GM12878 (cell line): ENCODE results near the gene PCSK6. TPM values are rescaled to one million over a fixed set of nuclear protein-coding genes. Genes with fewer than 3 reads are reported as not detected.
"Not testable (repeated sequence)": the region's sequence is repeated elsewhere in the genome, so short reads cannot be mapped to it uniquely, and the experiment has no call there.

Source experiments
- ATAC-seq: fragments of 200-7000 bp; cut with Tn5 transposase; 3 replicates; pipeline ENCODE4 v1.9.1; 2020; ENCODE audit warnings: mild to moderate bottlenecking, moderate library complexity
- BruUV-seq: library from RNA; stranded (reverse); fragments of 400-500 nt; replicated peaks from 2 replicates; lab custom pipeline; 2021; lab: Mats Ljungman, UMichigan
- CTCF ChIA-PET: fragments of 300-600 bp; sonication (Branson Sonifier 250); formaldehyde crosslinking; extraction: SDS; loops from one replicate; lab custom pipeline; 2021; ENCODE audit warnings: inconsistent platforms; lab: Yijun Ruan, JAX
- POLR2A ChIA-PET: fragments of 350-600 bp; formaldehyde crosslinking; extraction: SDS; loops from one replicate; lab custom pipeline; 2021; ENCODE audit warnings: inconsistent platforms; lab: Charles Lee
- RAD21 ChIA-PET: fragments of 300-600 bp; sonication (Branson Sonifier 250); formaldehyde crosslinking; loops from one replicate; lab custom pipeline; 2023; ENCODE audit warnings: antibody characterized with exemption; ENCODE audit not compliant: unreplicated experiment; lab: Charles Lee
- SMC1A ChIA-PET: fragments of 300-600 bp; sonication (Branson Sonifier 250); formaldehyde crosslinking; loops from one replicate; lab custom pipeline; 2023; ENCODE audit not compliant: unreplicated experiment, uncharacterized antibody; lab: Charles Lee
- DNase-seq: peaks from one replicate; pipeline ENCODE4 v3.0.0-alpha.2; 2011; ENCODE audit warnings: low read depth, low spot score
- FAIRE-seq: peaks from 3 replicates; lab custom pipeline; 2011; peaks lifted over from hg19 to GRCh38; lab: Jason Lieb, UNC
- H2AFZ ChIP-seq: 2 replicates; pipeline ENCODE4 v1.6.0; 2011; ENCODE audit warnings: low read depth, low read length, control low read depth; ENCODE audit not compliant: control insufficient read depth
- H3K27ac ChIP-seq: 2 replicates; pipeline ENCODE4 v1.5.1; 2011; ENCODE audit warnings: control low read depth; ENCODE audit not compliant: control insufficient read depth, insufficient read depth
- H3K27me3 ChIP-seq, 2 experiments: replicated peaks in 1 of 2; 2 replicates each; pipeline versions ENCODE4 v1.6.0 to v1.6.1; 2011; ENCODE audit warnings: low read length in 1 of 2; ENCODE audit not compliant: control insufficient read depth in 2 of 2, insufficient read depth in 2 of 2
- H3K36me3 ChIP-seq, 2 experiments: 2 replicates each; pipeline ENCODE4 v1.5.1; 2011; ENCODE audit warnings: low read length in 1 of 2; ENCODE audit not compliant: control insufficient read depth in 2 of 2, insufficient read depth in 2 of 2
- H3K4me1 ChIP-seq: 2 replicates; pipeline ENCODE4 v1.6.1; 2011; ENCODE audit warnings: mild to moderate bottlenecking, low read length, moderate library complexity, mixed read lengths; ENCODE audit not compliant: control insufficient read depth, insufficient read depth
- H3K4me2 ChIP-seq: 2 replicates; pipeline ENCODE4 v1.6.0; 2011; ENCODE audit warnings: control low read depth; ENCODE audit not compliant: control insufficient read depth, insufficient read depth
- H3K4me3 ChIP-seq: fragments of 200-600 bp; sonication (generic); 2 replicates; pipeline ENCODE4 v1.5.1; 2016
- H3K79me2 ChIP-seq: 2 replicates; pipeline ENCODE4 v1.6.0; 2011; ENCODE audit warnings: low read length; ENCODE audit not compliant: control insufficient read depth, insufficient read depth
- H3K9ac ChIP-seq: 2 replicates; pipeline ENCODE4 v1.8.0; 2011; ENCODE audit warnings: low read length, control low read depth, mixed read lengths; ENCODE audit not compliant: control insufficient read depth, insufficient read depth
- H3K9me3 ChIP-seq: replicated peaks from 3 replicates; pipeline ENCODE4 v1.5.1; 2011; ENCODE audit warnings: mild to moderate bottlenecking, low read length; ENCODE audit not compliant: control insufficient read depth, insufficient read depth
- H4K20me1 ChIP-seq: 2 replicates; pipeline ENCODE4 v1.6.0; 2011; ENCODE audit not compliant: control insufficient read depth, insufficient read depth
- TBL1XR1 ChIP-seq: IDR thresholded peaks from 2 replicates; pipeline ENCODE4 v1.6.1; 2012; ENCODE audit warnings: low read depth, low read length, improper control_type of control experiment
- TCF3 ChIP-seq: IDR thresholded peaks from 2 replicates; pipeline ENCODE4 v1.6.1; 2012; ENCODE audit warnings: low read depth, mild to moderate bottlenecking, low read length, borderline replicate concordance; ENCODE audit not compliant: insufficient read depth
- WRNIP1 ChIP-seq: IDR thresholded peaks from 2 replicates; pipeline ENCODE4 v1.6.1; 2011; ENCODE audit warnings: low read depth, low read length, improper control_type of control experiment, borderline replicate concordance
- ZZZ3 ChIP-seq: IDR thresholded peaks from 2 replicates; pipeline ENCODE4 v1.6.1; 2011; ENCODE audit warnings: low read depth; ENCODE audit not compliant: control insufficient read depth, insufficient read length
- WGBS: methylation state at CpG from one replicate; pipeline ENCODE4 v1.1.6; 2016; ENCODE audit warnings: low lambda C conversion rate; ENCODE audit not compliant: insufficient replicate concordance, insufficient coverage; ENCODE audit errors: missing lambda C conversion rate; 5-methylcytosine and 5-hydroxymethylcytosine counted together
- in situ Hi-C: fragments of 300-500 bp; cut with MboI; formaldehyde crosslinking; loops from 9 replicates; pipeline ENCODE4 v1.14.3; 2018; ENCODE audit warnings: mixed read lengths
- intact Hi-C: fragments of 100-400 bp; cut with micrococcal nuclease; formaldehyde crosslinking; loops from one replicate; pipeline ENCODE4 v1.14.2; 2022; ENCODE audit not compliant: unreplicated experiment
- polyA plus RNA-seq, 11 experiments: library from polyadenylated mRNA; depleted of rRNA in 4 of 11; unstranded in 6 of 11; stranded (reverse) in 5 of 11; fragments of >200 nt; fragmentation: Nextera tagmentation in 4 of 11; fragmentation: Illumina TruSeq in 1 of 11; extraction: Ambion mirVana in 4 of 11; extraction: Trizol in 1 of 11; gene quantifications; 1 replicate in 1 of 11; 2 replicates in 10 of 11; pipeline versions ENCODE4 v1.2.1 to v1.2.3, GENCODE V29; 2011 to 2016; ENCODE audit warnings: inconsistent platforms in 2 of 11, missing spikeins in 2 of 11, low read depth in 1 of 11
- total RNA-seq, 4 experiments: library from RNA; depleted of rRNA in 3 of 4; stranded (reverse); fragments of >200 nt in 3 of 4; fragmentation: Illumina TruSeq in 1 of 4; extraction: Trizol in 1 of 4; gene quantifications; 2 replicates each; pipeline versions ENCODE4 v1.2.1 to v1.2.3, GENCODE V29; 2013 to 2021
- TF ChIP-seq, protein P1 (sequence below): fragments of 450-650 bp; formaldehyde crosslinking; IDR thresholded peaks from 2 replicates; pipeline ENCODE4 v1.4.0; 2020; ENCODE audit warnings: mild to moderate bottlenecking, moderate library complexity

PCSK6 gene
- total and polyA plus RNA-seq, 10 of the 15 experiments (the other 5 are each of a cell fraction or from before 2014, with no cell fraction given) = 0.19 to 0.67 (median 0.25) TPM; not detected in 4

DNA sequence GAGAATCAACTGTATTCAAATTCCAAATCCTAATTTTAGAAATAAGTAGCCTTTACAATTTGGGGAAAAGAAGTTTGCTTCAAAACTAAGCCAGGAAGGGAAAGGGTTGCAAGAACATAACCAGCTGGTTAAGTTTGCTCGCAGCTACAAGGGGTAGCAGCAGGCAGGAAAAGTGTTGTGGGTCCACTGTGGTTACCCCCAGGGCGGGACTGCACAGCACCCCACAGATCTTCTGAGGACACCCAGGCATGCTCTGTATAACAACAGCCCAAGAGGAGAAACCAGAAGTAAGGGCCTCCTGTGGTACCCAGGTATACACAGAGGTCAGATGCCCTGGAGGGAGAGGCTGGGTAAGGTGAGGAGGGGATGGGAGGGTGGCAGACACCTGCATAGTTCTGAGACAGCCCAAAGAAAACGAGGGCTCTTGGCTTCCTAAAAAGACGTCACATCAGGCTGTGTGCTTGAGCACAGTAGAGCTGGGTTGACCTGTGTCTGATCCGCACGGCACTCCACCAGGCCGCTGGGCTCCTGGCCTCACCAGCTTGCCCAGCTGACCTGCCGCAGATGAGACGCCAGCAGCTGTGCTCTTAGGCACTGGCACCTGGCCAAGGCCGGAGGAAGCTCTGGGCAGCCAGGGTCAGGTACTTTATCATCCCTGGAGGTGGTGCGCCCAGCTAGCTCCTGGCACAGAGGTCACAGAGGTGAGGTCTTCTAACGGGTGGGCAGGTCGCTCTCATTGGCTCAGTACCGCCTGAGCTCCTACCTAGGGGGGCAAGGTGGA is 112.7 kb downstream of the PCSK6 start (continued):
- TF ChIP-seq, protein P1, sequence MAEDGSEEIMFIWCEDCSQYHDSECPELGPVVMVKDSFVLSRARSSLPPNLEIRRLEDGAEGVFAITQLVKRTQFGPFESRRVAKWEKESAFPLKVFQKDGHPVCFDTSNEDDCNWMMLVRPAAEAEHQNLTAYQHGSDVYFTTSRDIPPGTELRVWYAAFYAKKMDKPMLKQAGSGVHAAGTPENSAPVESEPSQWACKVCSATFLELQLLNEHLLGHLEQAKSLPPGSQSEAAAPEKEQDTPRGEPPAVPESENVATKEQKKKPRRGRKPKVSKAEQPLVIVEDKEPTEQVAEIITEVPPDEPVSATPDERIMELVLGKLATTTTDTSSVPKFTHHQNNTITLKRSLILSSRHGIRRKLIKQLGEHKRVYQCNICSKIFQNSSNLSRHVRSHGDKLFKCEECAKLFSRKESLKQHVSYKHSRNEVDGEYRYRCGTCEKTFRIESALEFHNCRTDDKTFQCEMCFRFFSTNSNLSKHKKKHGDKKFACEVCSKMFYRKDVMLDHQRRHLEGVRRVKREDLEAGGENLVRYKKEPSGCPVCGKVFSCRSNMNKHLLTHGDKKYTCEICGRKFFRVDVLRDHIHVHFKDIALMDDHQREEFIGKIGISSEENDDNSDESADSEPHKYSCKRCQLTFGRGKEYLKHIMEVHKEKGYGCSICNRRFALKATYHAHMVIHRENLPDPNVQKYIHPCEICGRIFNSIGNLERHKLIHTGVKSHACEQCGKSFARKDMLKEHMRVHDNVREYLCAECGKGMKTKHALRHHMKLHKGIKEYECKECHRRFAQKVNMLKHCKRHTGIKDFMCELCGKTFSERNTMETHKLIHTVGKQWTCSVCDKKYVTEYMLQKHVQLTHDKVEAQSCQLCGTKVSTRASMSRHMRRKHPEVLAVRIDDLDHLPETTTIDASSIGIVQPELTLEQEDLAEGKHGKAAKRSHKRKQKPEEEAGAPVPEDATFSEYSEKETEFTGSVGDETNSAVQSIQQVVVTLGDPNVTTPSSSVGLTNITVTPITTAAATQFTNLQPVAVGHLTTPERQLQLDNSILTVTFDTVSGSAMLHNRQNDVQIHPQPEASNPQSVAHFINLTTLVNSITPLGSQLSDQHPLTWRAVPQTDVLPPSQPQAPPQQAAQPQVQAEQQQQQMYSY (CRISPR knock-in tag) = no peak
- TF ChIP-seq TCF3 (no peak), TBL1XR1 (no peak), ZZZ3 (no peak), WRNIP1 (no peak)

DNA sequence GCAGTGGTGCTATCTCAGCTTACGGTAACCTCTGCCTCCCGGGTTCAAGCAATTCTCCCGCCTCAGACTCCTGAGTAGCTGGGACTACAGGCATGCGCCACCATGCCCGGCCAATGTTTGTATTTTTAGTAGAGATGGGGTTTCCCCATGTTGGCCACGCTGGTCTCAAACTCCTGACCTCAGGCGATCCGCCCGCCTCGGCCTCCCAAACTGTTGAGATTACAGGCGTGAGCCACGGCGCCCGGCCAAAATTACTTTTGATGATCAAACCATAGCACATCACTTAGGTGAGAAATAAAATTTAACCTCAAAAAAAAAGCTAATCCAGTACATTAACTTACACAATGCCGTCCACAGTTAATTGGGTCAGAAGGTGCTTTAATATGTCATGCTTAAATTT is 114.5 kb downstream of the PCSK6 start:
- H3K4me1 ChIP-seq, H3K79me2 ChIP-seq, H3K4me2 ChIP-seq, FAIRE-seq, ATAC-seq, H4K20me1 ChIP-seq, H3K27ac ChIP-seq, intact Hi-C loops, H3K27me3 ChIP-seq, RAD21 ChIA-PET, BruUV-seq, POLR2A ChIA-PET, H3K4me3 ChIP-seq, in situ Hi-C loops, H3K9ac ChIP-seq, H3K9me3 ChIP-seq, H3K36me3 ChIP-seq, H2AFZ ChIP-seq, DNase-seq: not testable (repeated sequence)
- 52% methylated on average over 15 of the region's 15 CpGs for WGBS
- SMC1A ChIA-PET = interaction anchor here (0.6 kb wide), 1 partner anchor 233 kb away, joined by 3 read pairs; no protein-coding TSS in a partner anchor
- CTCF ChIA-PET = interaction anchor here (0.6 kb wide), 1 partner anchor 8 kb away, joined by 3 read pairs; no protein-coding TSS in a partner anchor
